Left renal pelvis (tissue), 4 donors: ENCODE measurements around the gene ITIH3. TPM values are rescaled to one million over a fixed set of nuclear protein-coding genes. Genes with fewer than 3 reads are reported as not detected.

ENCODE experiments used
- polyA plus RNA-seq, 4 donors: library from polyadenylated mRNA; unstranded; fragments of 120-200 nt; gene quantifications; one replicate each; pipeline ENCODE4 v1.2.1, GENCODE V29; 2013; ENCODE audit not compliant: insufficient read length in 4 of 4

Gene ITIH3
- polyA plus RNA-seq, 4 donors: 4.9 to 13.7 (median 7.8) TPM

Other genes with a start within 250 kb of the ITIH3 start
- 10 to 100 TPM; 57.9 to 66.9 (median 61.1) TPM for gene PBRM1, start 108.9 kb upstream of the ITIH3 start, polyA plus RNA-seq
- gene GNL3, start 108.8 kb upstream of the ITIH3 start, polyA plus RNA-seq: 100 to 1,000 TPM in 3 of 4 donors, 10 to 100 TPM in 1; 80.6 to 118 (median 114) TPM
- gene GLT8D1, start 89.0 kb upstream of the ITIH3 start, polyA plus RNA-seq: 100 to 1,000 TPM; 113 to 181 (median 138) TPM
- gene SPCS1, start 88.7 kb upstream of the ITIH3 start, polyA plus RNA-seq: 100 to 1,000 TPM; 128 to 171 (median 160) TPM
- gene NEK4, start 23.9 kb upstream of the ITIH3 start, polyA plus RNA-seq: 10 to 100 TPM; 18.8 to 30.7 (median 27.4) TPM
- 1 to 10 TPM in 1 of 4 donors, under 1 TPM in 1, not detected in 2; 0.38 to 6.3 TPM for gene ITIH1, start 17.2 kb upstream of the ITIH3 start, polyA plus RNA-seq
- 1 to 10 TPM; 2.9 to 9.8 (median 5.6) TPM for gene ITIH4, start 35.9 kb downstream of the ITIH3 start, polyA plus RNA-seq
- gene MUSTN1, start 40.2 kb downstream of the ITIH3 start, polyA plus RNA-seq: 1 to 10 TPM in 1 of 4 donors, under 1 TPM in 2, not detected in 1; 0.34 to 1.7 (median 0.45) TPM
- gene STIMATE, start 102.8 kb downstream of the ITIH3 start, polyA plus RNA-seq: 10 to 100 TPM; 12.5 to 18.0 (median 13.9) TPM